NCI-H82 (cell line): ENCODE results near the gene POTEH.
"Not testable (repeated sequence)": the region's sequence is repeated elsewhere in the genome, so short reads cannot be mapped to it uniquely, and the experiment has no call there.

Source experiments
- DNase-seq: peaks from one replicate; lab custom pipeline; 2025; lab: John Stamatoyannopoulos, UW

The POTEH gene

DNA sequence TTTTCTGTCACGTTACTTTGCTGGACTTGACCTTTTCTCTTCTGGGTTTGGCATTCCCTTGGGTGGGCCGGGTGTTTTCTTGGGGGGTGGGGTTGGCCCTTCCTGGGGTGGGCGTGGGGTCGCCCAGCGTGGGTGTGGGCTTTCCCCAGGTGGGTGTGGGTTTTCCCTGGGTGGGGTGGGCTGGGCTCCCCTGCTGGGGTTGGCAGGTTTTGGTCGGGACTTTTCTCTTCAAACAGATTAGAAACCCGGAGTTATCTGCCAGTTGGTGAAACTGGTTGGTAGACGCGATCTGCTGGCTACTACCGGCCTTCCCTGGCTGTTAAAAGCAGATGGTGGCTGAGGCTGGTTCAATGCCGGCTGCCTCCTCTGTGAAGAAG lies at the start of gene POTEH:
Gene POTEH, plus strand, starts transcription at position 278 of the 377 bp plus-strand sequence. Its CDS starts 52 bp downstream, at position 330.
- not testable (repeated sequence) for DNase-seq

DNA sequence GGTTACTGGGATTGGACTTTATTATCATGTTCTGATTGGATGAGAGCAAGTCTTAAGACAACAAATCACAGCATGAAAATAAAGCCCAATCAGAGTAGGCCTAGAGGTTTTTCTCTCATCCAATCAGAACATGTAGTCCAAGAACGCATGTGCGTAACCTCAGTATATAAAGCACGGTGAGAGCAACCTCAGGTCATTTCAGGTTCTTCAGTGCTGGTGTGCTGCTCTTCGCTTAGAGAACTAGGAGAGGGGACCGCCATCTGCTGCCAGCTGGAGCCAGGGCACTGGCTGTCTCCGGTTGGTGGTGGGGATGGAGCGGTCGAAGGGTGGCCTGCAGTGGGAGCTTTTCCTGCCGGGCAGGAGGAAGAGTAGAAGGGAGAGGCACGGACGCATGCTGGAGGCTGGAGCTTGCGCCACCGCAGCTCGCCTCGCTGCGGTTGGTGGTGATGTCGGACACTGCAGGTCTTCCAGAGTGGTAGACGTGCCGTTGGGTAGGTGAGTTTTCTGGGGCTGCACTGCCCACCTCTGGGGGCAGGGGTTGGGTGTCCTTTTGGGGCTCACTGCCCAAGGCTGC lies 47.5 kb upstream of the POTEH start:
- not testable (repeated sequence) for DNase-seq

DNA sequence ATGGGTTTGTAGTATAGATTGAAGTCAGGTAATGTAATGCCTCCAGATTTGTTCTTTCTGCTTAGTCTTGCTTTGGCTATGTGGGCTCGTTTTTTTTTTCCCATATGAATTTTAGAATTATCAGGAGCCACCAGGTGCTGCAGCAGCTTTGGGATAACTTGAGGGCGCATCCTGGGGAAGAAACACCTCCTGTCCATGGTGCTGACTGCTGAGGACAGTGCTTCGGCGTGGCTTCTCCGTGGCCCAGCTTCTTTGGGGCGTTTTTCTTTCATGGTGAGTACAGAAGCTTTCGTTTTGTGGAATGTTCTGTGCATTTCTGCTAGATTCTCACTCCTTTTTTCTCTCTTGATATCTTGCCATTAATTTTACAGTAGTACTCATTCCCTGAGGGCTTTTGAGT lies 37.9 kb upstream of the POTEH start:
- DNase-seq: not testable (repeated sequence)

DNA sequence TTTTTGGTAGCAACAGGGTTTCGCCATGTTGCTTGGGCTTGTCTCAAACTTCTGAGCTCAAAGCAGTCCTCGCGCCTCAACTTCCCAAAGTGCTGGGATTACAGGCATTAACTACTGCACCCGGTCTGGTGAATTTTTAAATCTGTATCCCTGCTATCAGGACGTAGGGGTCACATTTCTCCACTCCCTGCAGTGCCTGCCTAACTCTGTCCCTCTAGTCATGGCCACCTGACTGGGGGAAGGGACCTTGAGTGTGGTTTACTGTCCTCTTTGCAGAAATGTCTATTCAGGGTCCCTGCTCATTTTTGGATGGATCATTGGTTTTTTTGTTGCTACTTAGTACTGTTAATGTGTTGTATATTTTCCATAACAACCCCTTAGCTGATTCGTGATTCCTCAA lies 37.1 kb upstream of the POTEH start:
- not testable (repeated sequence) for DNase-seq

DNA sequence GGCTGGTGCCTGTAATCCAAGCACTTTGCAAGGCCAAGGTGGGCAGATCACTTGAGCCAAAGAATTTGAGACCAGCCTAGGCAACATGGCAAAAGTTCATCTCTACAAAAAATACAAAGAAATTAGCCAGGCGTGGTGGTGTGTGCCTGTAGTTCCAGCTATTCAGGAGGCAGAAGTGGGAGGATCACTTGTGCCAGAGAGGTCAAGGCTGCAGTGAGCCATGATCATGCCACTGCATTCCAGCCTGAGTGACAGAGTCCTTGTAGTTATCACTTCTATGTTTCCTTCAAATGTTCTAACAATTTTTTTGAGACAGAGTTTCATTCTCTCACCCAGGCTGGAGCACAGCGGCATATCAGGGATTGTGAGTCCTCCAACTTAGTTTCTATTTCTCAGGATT lies 36.6 kb upstream of the POTEH start:
- DNase-seq: not testable (repeated sequence)

DNA sequence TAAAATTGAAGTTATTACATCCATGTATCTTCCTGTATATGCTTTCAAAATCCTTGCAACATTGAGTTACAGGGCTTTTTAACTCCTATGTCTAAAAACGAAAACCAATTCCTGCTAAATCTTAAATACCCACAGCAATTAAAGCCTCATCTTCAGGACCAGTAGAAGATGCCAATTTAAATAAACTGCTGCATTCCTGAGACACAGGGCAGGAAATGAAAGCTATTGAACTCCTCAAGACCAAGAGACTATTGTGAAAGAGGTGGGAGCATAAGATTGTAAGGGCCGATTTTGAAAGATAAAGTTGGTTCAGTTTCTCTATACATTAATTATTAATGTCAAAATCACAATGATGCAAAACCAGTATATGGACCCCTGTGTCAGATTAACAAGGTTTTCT lies 28.7 kb upstream of the POTEH start:
- not testable (repeated sequence) for DNase-seq

DNA sequence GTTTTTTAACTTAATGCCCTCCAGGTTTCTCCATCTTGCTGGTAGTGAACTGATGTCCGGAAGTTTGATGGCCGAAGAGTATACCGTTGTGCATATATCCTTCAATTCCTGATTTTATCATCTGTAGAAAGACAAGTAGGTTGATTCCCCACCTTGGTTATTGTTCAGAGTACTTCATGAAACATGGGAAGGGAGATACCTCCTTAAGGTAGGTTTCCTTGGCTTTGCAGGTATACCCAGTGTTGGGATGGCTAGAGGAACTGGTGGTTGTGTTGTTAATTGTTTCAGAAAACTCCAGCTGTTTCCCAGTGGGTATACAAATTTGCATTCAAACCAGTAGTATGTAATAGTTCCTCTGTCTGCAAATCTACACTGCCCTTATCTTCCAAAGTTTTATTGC lies 25.1 kb upstream of the POTEH start:
- DNase-seq: not testable (repeated sequence)

DNA sequence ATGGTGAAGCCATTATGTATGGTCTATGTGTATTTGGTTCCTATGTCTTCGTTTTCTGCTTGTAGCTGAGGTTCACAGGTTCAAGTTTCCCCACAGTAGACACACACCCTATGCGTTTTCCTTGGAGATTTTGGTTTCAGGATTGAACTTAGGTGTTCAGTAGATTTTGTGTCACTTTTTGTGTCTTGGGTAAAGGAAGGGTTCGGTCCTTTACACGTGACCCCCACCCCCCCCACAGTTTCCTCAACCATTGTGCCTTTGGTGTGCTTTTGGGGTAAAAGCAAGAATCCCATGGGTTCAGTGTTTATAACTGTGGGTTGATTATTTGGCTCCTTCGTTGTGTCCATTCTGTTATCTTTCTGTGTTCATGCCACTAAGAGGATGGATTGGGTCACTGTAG lies 24.3 kb upstream of the POTEH start:
- DNase-seq: not testable (repeated sequence)

DNA sequence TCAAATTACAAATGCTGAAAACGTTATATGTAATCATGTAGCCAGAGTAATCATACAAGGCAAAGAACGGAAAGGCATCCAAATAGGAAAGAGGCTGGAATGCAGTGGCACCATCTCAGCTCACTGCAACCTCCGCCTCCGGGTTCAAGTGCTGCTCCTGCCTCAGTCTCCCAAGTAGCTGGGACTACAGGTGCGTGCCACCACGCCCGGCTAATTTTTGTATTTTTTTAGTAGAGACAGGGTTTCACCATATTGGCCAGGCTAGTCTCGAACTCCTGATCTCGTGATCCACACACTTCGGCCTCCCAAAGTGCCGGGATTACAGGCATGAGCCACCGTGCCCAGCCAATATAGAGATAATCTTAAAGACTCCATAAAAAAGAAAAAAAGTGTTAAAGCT lies 20.4 kb upstream of the POTEH start:
- not testable (repeated sequence) for DNase-seq

DNA sequence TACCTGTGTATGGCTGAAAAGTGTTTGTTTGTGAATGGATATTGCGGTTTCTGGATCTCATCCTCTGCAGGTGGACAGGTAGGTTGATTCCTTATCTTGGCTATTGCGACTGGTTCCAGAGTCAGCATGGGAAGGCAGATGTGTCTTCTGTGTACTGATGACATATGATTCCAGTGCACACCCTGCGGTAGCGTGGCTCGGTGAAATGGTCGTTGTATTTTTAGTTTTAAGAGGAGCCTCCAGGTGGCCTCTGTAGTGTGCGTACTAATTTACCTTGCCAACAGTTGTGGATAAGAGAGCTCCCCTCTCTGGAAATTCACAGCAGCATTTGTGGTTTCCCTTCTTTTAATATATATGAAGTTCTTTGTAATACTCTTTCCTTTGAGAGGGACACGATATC lies 10.1 kb upstream of the POTEH start:
- DNase-seq: not testable (repeated sequence)

DNA sequence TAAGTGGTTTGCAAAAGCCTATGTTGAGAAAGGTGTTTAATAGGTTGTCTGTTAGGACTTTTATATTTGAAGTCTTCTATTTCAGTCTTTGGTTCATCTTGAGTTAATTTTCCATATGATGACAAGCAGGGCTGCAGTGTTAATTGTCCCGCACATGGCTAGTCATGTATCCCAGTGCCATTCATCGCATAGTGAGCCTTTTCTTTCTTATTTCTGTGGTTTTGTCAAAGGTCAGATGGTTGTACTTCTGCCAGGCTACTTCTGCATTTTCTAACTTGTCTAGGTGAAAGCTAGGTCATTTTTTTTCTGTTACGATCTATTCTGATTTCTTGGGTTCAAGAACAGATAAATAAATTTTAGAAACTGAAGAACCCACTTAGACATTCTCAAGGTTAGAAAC lies 5.7 kb upstream of the POTEH start:
- not testable (repeated sequence) for DNase-seq

DNA sequence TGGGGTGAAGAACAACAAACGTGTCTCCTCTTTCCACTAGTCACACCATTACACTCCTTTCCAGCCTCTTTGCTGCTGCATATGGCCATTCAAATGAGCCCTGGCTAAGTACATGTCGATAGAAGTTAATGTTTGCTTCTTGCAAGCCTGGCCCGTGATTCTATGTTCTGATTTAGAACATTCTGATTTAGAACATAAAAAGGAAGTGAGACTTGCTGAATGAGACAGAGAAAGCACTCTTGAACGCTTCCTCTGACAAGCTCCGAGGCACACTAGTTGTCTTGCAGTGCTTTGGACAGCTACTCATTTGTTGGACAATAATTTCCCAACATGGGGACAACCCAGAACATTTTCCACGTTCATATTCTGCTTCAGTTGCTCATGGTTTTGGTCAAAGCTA lies 5.1 kb upstream of the POTEH start:
- not testable (repeated sequence) for DNase-seq

DNA sequence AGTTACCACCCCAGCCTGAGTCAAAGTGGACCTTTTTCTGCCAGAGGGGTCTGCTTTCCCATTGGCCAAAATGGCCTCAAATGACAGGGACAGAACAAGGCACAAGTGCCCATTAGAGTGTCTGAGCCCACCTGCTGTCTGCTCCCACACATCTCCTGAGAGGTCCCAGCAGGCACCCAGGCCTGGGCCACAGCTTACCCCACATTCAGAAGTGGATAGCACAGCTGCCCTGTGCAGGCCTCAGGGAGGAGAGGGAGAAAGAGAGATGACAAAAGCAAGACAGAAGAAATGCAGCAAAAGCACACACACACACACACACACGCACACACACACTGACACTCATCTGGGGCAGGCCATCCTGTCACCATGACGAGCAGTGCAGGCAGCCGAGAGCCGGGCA lies 4.2 kb upstream of the POTEH start:
- DNase-seq: not testable (repeated sequence)

DNA sequence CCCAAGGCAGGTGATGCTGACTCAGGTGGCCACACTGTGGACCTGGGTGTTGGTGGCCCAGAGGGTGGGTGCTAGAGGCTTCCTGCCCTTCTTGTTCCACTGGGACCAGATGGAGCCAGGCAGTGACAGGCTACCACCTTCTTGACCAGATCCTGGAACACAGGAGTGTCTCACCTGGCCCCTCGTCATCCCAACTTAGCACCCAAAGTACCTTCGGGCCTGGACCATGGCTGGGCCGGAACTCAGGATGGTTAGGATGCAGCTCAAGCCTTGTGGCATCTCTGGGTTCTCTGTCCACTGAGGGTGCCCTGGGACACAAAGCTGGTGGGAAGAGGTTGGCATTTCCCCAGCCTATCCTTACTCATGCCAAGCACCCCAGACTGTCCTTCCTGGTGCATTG lies 2.7 kb upstream of the POTEH start:
- not testable (repeated sequence) for DNase-seq

DNA sequence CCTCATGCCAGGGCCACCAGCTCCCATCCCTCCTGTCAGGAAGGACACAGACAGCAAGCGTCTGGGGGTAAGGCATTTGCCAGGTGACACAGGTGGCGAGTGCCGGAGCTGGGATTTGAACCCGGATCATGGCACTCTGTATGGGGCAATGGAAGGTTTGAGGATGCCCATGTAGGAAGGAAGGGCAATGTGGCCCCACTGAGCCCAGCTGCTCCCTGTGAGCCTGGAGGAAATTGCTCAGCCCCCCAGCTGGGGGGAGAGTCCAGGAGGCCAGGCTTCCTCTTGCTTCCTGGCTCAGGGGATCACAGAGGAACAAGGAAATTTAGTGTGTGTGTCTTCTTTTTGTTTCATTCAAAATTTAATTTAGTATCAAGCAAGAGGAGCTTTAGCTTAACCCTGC lies 2.1 kb upstream of the POTEH start:
- DNase-seq: not testable (repeated sequence)

DNA sequence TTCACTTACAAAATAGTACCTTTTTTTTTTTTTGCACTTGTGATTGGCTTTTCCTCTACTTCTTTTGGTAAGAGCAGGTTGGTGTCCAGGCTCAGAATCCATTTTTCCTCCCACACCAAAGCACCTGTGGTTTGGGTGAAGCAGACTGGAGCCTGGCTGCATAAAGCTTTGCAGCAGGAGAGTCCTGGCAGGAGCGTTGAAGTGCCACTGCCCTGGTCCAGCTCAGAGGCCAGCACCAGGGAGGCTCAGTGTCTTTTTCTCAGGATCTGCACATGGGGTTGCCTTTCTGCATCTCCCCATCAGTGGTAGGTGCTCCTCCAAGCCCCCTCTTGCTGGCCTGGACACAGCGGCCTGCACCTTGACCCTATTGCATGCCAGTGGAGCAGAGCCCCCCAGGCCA lies 1.7 kb upstream of the POTEH start:
- DNase-seq: not testable (repeated sequence)

DNA sequence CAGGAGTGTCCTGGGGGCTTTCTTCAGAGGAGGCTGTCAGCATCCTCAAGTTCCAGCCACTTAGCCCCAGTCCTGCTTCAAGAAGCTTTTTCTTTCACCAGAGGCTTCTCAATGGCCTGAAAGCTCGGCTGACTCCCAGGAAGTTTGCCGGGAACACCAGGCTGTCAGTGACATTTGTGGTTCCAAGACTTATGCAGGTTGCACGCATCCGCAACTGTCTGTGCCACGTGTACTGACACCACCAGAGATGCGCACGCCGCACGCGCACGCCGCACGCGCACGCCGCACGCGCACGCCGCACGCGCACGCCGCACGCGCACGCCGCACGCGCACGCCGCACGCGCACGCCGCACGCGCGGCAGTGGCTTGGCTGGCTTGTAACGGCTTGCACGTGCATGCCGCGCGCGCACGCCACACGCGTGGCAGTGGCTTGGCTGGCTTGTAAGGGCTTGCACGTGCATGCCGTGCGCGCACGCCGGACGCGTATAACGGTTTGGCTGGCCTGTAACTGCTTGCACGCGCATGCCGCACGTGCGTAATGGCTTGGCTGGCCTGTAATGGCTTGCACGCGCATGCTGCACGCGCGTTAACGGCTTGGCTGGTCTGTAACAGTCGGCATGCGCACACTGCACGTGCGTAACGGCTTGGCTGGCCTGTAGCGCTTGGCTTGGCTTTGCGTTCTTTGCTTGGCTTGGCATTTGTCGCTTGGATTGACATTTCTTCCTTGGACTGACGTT lies 646 bp upstream of the POTEH start:
- not testable (repeated sequence) for DNase-seq

DNA sequence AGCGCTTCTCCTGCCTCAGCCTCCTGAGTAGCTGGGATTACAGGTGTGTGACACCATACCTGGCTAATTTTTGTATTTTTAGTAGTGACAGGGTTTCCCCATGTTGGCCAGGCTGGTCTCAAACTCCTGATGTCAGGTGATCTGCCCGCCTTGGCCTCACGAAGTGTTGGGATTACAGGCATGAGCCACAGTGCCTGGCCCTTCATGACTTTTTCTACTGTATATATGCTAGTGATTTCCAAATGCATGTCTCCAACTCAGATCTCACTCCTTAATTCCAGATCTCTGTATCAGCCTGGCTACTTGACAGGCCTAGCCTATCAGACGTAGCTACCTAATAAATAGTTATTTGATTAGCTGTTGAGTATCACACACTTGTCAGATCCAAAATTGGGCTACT lies 23.8 kb downstream of the POTEH start:
- not testable (repeated sequence) for DNase-seq

DNA sequence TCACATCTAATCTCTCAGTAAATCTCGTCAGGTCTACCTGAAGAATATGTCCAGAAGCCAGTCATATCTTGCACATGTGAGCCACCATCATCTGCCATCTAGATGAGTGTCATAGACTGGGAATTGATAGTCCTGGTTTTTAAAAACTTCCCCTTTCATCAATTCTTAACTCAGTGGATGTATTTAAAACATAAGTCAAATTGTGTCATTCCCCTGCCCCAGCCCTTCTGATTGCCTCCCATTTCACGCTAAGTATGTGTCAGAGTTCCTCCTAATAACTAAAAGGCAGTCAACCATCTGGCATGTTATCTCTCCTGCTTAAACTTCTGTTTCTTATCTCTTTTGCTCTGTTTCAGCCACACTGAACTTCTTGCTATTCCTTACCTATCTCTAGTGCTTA lies 24.3 kb downstream of the POTEH start:
- DNase-seq: not testable (repeated sequence)

DNA sequence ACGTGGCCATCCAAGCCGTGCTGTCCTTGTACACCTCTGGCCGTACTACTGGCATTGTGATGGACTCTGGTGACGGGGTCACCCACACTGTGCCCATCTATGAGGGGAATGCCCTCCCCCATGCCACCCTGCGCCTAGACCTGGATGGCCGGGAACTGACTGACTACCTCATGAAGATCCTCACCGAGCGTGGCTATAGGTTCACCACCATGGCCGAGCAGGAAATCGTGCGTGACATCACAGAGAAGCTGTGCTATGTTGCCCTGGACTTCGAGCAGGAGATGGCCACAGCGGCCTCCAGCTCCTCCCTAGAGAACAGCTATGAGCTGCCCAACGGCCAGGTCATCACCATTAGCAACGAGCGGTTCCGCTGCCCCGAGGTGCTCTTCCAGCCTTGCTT lies 32.1 kb downstream of the POTEH start:
- DNase-seq: not testable (repeated sequence)

DNA sequence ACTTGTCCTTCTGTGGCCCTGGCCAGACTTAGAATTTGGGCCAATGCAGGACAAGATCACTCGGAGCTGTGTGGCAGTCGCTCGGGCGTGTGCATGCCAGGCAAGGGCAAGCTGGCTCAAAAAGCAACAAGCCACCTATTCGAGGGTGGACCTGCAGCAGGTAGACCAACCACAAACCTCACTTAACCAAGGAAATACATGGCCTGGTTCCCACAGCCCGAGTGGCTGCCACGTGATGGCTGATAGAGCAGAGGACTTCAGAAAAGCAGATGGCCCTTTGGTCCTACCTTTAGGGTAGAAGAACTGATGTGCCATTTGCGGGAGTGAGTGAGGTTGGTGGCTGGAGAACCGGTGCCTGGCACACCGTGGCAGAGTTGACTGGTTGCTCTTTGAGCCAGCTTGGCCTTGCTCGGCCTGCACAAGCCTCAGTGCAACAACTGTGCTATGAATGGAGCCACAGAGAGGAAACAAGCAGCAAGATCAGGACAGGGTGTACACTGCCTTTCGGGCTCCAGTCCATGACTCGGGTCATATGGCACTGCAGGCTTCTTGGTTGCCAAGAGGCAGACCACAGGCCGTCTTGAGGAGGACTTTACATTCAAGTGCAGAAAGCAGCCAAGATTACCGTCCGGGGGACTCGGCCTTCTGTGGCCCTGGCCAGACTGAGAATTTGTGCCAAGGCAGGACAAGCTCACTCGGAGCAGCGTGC lies 39.5 kb downstream of the POTEH start:
- not testable (repeated sequence) for DNase-seq

DNA sequence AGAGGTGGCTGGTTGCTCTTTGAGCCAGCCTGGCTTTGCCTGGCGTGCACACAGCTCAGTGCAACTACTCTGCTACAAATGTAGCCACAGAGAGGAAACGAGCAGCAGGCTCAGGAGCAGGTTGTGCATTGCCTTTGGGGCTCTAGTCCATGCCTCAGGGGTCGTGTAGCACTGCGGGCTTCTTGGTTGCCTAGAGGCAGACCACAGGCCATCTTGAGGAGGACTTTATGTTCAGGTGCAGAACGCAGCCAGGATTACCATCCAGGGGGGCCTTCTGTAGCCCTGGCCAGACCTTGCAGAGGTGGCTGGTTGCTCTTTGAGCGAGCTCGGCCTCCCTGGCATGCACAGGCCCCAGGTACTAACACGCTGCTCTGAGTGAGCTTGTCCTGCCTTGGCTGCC lies 41.2 kb downstream of the POTEH start:
- not testable (repeated sequence) for DNase-seq

DNA sequence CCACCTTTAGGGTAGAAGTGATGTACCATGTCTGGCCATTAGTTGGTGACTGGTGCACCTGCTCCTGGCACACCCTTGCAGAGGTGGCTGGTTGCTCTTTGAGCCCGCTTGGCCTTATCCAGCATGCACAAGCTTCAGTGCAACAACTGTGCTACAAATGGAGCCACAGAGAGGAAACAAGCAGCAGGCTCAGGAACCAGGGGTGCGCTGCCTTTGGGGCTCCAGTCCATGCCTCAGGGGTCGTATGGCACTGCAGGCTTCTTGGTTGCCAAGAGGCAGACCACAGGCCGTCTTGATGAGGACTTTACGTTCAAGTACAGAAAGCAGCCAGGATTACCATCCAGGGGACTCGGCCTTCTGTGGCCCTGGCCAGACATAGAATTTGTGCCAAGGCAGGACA lies 44.6 kb downstream of the POTEH start:
- not testable (repeated sequence) for DNase-seq
